Right atrium auricular region (tissue), 2 donors: ENCODE results near the gene HS1BP3. TPM values are rescaled to one million over a fixed set of nuclear protein-coding genes. Genes with fewer than 3 reads are reported as not detected.

Experiments
- DNase-seq: peaks from one replicate; pipeline ENCODE4 v3.0.0-alpha.2; 2019; ENCODE audit warnings: low spot score
- H3K27ac ChIP-seq, 2 donors: fragments of 200-600 bp; sonication (generic); 1 replicate in 1 of 2; 2 replicates in 1 of 2; pipeline ENCODE4 v1.5.1; 2016 to 2019
- H3K27me3 ChIP-seq, 2 donors: fragments of 200-600 bp; sonication (generic); one replicate each; pipeline versions ENCODE4 v1.5.1 to v1.6.0; 2017 to 2019
- H3K36me3 ChIP-seq: fragments of 200-600 bp; sonication (generic); one replicate; pipeline ENCODE4 v1.5.1; 2016
- H3K4me1 ChIP-seq, 2 donors: fragments of 200-600 bp; sonication (generic); one replicate each; pipeline versions ENCODE4 v1.5.1 to v1.6.0; 2017 to 2019
- H3K4me3 ChIP-seq, 2 donors: fragments of 200-600 bp; sonication (generic); 1 replicate in 1 of 2; 2 replicates in 1 of 2; pipeline ENCODE4 v1.5.1; 2017 to 2019; ENCODE audit warnings: mild to moderate bottlenecking in 1 of 2, moderate library complexity in 1 of 2
- H3K9me3 ChIP-seq, 2 donors: fragments of 200-600 bp; sonication (generic); one replicate each; pipeline ENCODE4 v1.5.1; 2019
- total RNA-seq, 2 donors: library from RNA; depleted of rRNA; stranded (reverse); fragments of >200 nt; gene quantifications; one replicate each; pipeline ENCODE4 v1.1.0, GENCODE V29; 2016
- TF ChIP-seq, protein P1 (sequence below), 2 donors: fragments of 200-600 bp; sonication (generic); IDR thresholded peaks; one replicate each; pipeline ENCODE4 v1.5.1; 2019; ENCODE audit warnings: antibody characterized with exemption in 2 of 2

Gene HS1BP3
- total RNA-seq, 2 donors from 2014 or later, result 19.5 to 26.0 TPM

DNA sequence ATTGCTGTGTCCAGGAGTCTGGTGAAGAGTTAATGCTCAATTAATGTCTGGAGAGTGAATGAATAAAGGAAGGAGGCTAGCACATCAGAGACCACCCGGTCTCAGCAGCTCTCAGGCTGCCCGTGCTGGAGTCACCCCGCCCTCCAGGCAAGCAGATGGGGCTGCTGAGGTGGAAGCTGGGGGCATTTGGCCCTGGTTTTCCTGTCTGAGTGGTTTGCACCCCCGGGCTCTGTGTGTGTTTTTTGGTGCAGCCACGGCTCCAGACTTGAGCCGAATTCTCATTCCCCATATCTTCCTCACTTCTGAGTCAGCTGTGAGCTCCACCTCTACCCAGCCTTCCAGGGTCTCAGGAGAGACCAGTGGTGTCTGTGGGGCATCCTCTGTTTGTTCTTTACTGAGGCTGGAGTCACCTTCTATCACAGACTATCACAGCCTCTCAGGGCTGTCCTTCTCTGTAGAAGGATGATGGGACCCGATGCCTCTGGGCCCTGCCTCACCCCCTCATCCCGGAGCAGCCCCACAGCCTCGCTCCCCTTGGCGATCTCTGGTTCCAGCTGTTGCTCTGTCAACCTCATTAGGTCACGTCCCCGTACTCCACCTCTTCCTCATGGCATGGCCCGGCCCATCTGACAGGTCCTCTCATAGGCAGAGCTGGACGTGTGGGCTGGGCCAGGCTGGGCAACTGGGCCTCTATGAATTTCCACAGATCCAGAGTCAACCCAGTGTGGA is 60.8 kb downstream of the HS1BP3 start:
- no peaks in the 10 kb centered on the region for H3K36me3 ChIP-seq
- TF ChIP-seq, protein P1, sequence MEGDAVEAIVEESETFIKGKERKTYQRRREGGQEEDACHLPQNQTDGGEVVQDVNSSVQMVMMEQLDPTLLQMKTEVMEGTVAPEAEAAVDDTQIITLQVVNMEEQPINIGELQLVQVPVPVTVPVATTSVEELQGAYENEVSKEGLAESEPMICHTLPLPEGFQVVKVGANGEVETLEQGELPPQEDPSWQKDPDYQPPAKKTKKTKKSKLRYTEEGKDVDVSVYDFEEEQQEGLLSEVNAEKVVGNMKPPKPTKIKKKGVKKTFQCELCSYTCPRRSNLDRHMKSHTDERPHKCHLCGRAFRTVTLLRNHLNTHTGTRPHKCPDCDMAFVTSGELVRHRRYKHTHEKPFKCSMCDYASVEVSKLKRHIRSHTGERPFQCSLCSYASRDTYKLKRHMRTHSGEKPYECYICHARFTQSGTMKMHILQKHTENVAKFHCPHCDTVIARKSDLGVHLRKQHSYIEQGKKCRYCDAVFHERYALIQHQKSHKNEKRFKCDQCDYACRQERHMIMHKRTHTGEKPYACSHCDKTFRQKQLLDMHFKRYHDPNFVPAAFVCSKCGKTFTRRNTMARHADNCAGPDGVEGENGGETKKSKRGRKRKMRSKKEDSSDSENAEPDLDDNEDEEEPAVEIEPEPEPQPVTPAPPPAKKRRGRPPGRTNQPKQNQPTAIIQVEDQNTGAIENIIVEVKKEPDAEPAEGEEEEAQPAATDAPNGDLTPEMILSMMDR (IDR thresholded peaks at IDR 0.05), result no peak
- no peak for DNase-seq
- peaks cover 3 to 66% of the 10 kb centered on the region in 2 donors for H3K4me1 ChIP-seq
- no peaks in the 10 kb centered on the region for H3K27me3 ChIP-seq
- no peak overlapping the region for H3K4me3 ChIP-seq
- no peak overlapping the region for H3K27ac ChIP-seq
- H3K9me3 ChIP-seq, result no peaks in the 10 kb centered on the region

- Histone ChIP-seq H3K36me3 (no peaks in the 10 kb centered on the region), H3K27ac (no peak overlapping the region), H3K4me3 (no peak overlapping the region), H3K27me3 (no peaks in the 10 kb centered on the region), H3K9me3 (no peaks in the 10 kb centered on the region), H3K4me1 (peaks cover 3 to 69% of the 10 kb centered on the region in 2 donors)
- DNase-seq, result no peak
- TF ChIP-seq, protein P1 (IDR thresholded peaks at IDR 0.05), result no peak
Measured at GRCh38 chr2:20588918-20589871, 61.7 kb downstream of the HS1BP3 start.

- no peaks in the 10 kb centered on the region for H3K27me3 ChIP-seq
- H3K27ac ChIP-seq, result peak overlapping the region; percentile 17 to 71
- DNase-seq, result no peak
- TF ChIP-seq, protein P1 (IDR thresholded peaks at IDR 0.05), result no peak
- H3K9me3 ChIP-seq, result peaks cover 0 to 6% of the 10 kb centered on the region in 2 donors
- H3K4me3 ChIP-seq, result no peak overlapping the region
- H3K4me1 ChIP-seq, result peaks cover 3 to 70% of the 10 kb centered on the region in 2 donors
- no peaks in the 10 kb centered on the region for H3K36me3 ChIP-seq
Measured at GRCh38 chr2:20585710-20586594, 64.9 kb downstream of the HS1BP3 start.

DNA sequence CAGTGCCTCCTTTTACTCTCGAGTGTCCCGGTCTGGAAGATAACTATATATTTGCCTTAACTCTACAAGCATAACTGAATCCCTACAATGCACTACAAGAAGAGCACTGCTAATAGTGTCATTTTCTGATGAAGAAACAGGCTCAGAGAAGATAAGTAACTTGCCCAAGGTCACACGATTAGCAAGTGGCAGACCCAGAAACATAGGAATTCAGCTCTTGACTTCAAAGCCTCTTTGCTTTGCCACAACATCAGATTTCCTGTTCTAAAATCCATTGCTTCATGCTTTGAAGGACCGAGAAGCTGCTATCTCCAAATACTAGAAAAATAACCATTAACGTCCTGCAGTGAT is 65.6 kb downstream of the HS1BP3 start:
- peaks cover 0 to 6% of the 10 kb centered on the region in 2 donors for H3K9me3 ChIP-seq
- H3K27ac ChIP-seq, result peak overlapping the region; percentile 49 to 71
- H3K4me1 ChIP-seq, result peaks cover 0 to 69% of the 10 kb centered on the region in 2 donors
- DNase-seq, result no peak
- TF ChIP-seq, protein P1 (IDR thresholded peaks at IDR 0.05), result no peak
- no peaks in the 10 kb centered on the region for H3K27me3 ChIP-seq
- H3K4me3 ChIP-seq, result no peak overlapping the region
- H3K36me3 ChIP-seq, result no peaks in the 10 kb centered on the region
